ENCODE measurements around the gene CASTOR1. TPM values are rescaled to one million over a fixed set of nuclear protein-coding genes. Genes with fewer than 3 reads are reported as not detected.

Gene CASTOR1
- total and polyA plus RNA-seq, 4 donors = 12.6 to 26.5 (median 15.3) TPM

DNA sequence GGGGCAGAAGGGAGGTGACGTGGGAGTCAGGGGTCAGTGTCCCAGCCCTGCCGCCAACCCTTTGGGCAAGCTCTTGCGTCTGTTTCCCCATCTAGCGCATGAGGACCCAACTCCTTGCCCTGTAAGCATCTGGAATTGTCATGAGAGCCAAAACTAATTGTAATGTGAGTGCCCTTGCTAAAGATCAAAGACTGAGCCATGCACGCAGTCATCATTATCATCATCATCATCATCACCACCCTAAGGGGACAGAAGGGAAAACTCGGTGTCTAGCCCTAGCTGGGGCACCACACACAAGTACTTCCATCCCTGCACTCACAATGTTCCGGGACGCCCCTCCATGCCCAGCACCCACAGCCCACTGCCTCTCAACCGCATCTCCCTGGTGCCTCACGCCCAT is 45.2 kb downstream of the CASTOR1 start:
- H3K27me3 ChIP-seq (ENCODE audit: control insufficient read depth in 3 of 3, insufficient read depth in 3 of 3, low read length in 2 of 3) = peaks cover 0 to 17% (median 2%) of the 10 kb centered on the region in 3 donors
- H3K4me1 ChIP-seq (ENCODE audit: control insufficient read depth in 5 of 5, insufficient read depth in 5 of 5, low read length in 5 of 5) = peaks cover 0 to 58% (median 9%) of the 10 kb centered on the region in 5 donors
- H3K36me3 ChIP-seq (ENCODE audit: control insufficient read depth in 4 of 4, insufficient read depth in 4 of 4, low read length in 4 of 4) = no peaks in the 10 kb centered on the region
- DNase-seq (no peak), ATAC-seq (ENCODE audit: insufficient read depth, low FRiP score) (no peak)
- WGBS, 2 donors = 93% methylated on average over 10 of the region's 10 CpGs
- H3K9ac ChIP-seq (ENCODE audit: insufficient read depth in 1 of 2, low read length in 2 of 2) = no peak overlapping the region
- no peak overlapping the region for H3K4me3 ChIP-seq
- no peak overlapping the region for H3K27ac ChIP-seq (ENCODE audit: low read depth in 1 of 2, low read length in 1 of 2)
- no peaks in the 10 kb centered on the region for H3K9me3 ChIP-seq (ENCODE audit: control insufficient read depth in 4 of 4, insufficient read depth in 3 of 4, low read length in 3 of 4)
- TF ChIP-seq, protein P1, sequence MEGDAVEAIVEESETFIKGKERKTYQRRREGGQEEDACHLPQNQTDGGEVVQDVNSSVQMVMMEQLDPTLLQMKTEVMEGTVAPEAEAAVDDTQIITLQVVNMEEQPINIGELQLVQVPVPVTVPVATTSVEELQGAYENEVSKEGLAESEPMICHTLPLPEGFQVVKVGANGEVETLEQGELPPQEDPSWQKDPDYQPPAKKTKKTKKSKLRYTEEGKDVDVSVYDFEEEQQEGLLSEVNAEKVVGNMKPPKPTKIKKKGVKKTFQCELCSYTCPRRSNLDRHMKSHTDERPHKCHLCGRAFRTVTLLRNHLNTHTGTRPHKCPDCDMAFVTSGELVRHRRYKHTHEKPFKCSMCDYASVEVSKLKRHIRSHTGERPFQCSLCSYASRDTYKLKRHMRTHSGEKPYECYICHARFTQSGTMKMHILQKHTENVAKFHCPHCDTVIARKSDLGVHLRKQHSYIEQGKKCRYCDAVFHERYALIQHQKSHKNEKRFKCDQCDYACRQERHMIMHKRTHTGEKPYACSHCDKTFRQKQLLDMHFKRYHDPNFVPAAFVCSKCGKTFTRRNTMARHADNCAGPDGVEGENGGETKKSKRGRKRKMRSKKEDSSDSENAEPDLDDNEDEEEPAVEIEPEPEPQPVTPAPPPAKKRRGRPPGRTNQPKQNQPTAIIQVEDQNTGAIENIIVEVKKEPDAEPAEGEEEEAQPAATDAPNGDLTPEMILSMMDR (IDR thresholded peaks at IDR 0.05; ENCODE audit: control extremely low read depth, extremely low read depth) = no peak

DNA sequence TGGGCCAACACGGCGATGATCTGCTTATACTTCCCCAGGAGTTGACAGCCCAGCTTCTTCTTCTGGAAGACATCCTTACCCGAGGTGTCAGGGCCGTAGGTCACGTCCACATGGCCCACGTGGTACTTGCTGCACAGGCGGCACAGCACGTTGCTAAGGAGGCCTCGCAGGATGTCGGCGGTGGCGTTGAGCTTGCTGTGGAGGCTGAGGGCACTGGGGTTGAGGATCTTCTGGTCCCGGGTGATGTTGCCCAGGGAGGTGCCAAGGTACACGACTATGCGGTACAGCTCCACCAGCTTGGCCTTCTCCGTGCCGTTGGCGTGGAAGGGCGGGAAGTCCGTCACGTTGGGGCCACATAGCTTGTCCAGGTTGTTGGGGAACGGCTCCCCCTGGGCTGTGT is 45.6 kb downstream of the CASTOR1 start:
- peaks cover 0 to 17% (median 2%) of the 10 kb centered on the region in 3 donors for H3K27me3 ChIP-seq (ENCODE audit: control insufficient read depth in 3 of 3, insufficient read depth in 3 of 3, low read length in 2 of 3)
- no peak overlapping the region for H3K9ac ChIP-seq (ENCODE audit: insufficient read depth in 1 of 2, low read length in 2 of 2)
- peaks cover 0 to 58% (median 9%) of the 10 kb centered on the region in 5 donors for H3K4me1 ChIP-seq (ENCODE audit: control insufficient read depth in 5 of 5, insufficient read depth in 5 of 5, low read length in 5 of 5)
- TF ChIP-seq, protein P1 (IDR thresholded peaks at IDR 0.05; ENCODE audit: control extremely low read depth, extremely low read depth) = no peak
- ATAC-seq (ENCODE audit: insufficient read depth, low FRiP score) (no peak), DNase-seq (no peak)
- H3K36me3 ChIP-seq (ENCODE audit: control insufficient read depth in 4 of 4, insufficient read depth in 4 of 4, low read length in 4 of 4) = no peaks in the 10 kb centered on the region
- 90 to 96% methylated on average over 22 of the region's 22 CpGs for WGBS, 2 donors
- H3K4me3 ChIP-seq = no peak overlapping the region
- H3K9me3 ChIP-seq (ENCODE audit: control insufficient read depth in 4 of 4, insufficient read depth in 3 of 4, low read length in 3 of 4) = no peaks in the 10 kb centered on the region
- H3K27ac ChIP-seq (ENCODE audit: low read depth in 1 of 2, low read length in 1 of 2) = no peak overlapping the region

DNA sequence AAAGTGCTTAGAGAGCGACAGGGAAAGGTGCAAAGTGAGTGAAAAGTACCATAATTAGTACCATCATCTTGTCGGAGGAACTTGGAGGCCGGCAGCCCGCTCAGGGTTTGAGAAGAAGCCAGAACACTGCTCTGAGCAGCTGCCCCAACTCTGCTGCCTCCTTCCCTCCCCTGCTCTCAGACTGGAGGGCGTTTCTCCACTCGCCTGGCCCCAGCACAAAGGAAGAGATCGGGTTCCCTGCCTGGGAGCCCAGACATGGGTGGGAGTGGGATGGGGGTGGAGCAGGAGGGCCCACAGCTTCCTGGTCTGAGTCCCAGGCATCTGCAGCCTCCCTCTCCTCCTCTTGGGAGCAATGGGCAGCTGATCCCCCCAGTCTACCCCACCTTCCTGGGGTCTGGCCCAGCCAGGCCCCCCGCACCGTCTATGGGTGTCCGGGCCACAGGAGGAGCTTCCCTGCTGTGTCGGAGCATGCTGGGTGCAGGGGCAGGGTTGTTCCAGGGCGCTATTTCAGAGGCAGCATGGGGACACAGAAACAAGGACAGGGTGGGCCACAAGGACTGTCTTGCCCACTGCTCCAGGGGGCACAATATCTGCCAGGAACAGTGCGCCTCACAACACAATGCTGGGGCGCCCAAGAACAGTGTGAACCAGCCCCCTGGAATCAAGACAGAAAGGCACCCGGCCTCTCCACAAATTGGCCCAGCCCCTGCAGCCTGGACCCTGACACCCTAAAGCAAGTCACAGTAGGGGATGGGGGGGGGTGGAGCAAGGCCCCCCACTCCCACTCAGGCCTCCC is 47.5 kb downstream of the CASTOR1 start:
- Histone ChIP-seq H3K36me3 (ENCODE audit: control insufficient read depth in 4 of 4, insufficient read depth in 4 of 4, low read length in 4 of 4) (no peaks in the 10 kb centered on the region), H3K27me3 (ENCODE audit: control insufficient read depth in 3 of 3, insufficient read depth in 3 of 3, low read length in 2 of 3) (peaks cover 0 to 12% (median 0%) of the 10 kb centered on the region in 3 donors), H3K4me1 (ENCODE audit: control insufficient read depth in 5 of 5, insufficient read depth in 5 of 5, low read length in 5 of 5) (peaks cover 0 to 54% (median 6%) of the 10 kb centered on the region in 5 donors), H3K9me3 (ENCODE audit: control insufficient read depth in 4 of 4, insufficient read depth in 3 of 4, low read length in 3 of 4) (no peaks in the 10 kb centered on the region), H3K9ac (ENCODE audit: insufficient read depth in 1 of 2, low read length in 2 of 2) (peak overlapping the region in 1 of 2 donors; percentile 20), H3K27ac (ENCODE audit: low read depth in 1 of 2, low read length in 1 of 2) (no peak overlapping the region), H3K4me3 (no peak overlapping the region)
- 80 to 81% methylated on average over 15 of the region's 15 CpGs for WGBS, 2 donors
- no peak for ATAC-seq (ENCODE audit: insufficient read depth, low FRiP score)
- TF ChIP-seq, protein P1 (IDR thresholded peaks at IDR 0.05; ENCODE audit: control extremely low read depth, extremely low read depth) = no peak
- DNase-seq = peak; percentile 90 to 97 (median 93)
